HG03521 (cell line): ENCODE measurements around the gene NTHL1.
A peak's percentile ranks its signal among the peaks of the same experiment; 100 is the strongest.

Experiments used
- ATAC-seq: cut with Tn5 transposase; IDR thresholded peaks from one replicate; pipeline ENCODE4 v1.9.1; 2021; ENCODE audit warnings: mild to moderate bottlenecking, moderate library complexity; ENCODE audit not compliant: unreplicated experiment

The NTHL1 gene

GRCh38 chr16:2047330-2048115 is at the start of gene NTHL1, which contains the start of gene TSC2:
Gene NTHL1, minus strand, starts transcription at chr16:2047834. Its CDS starts 11 bp downstream, at chr16:2047823.
Gene TSC2, plus strand, starts transcription at chr16:2047985. Its CDS starts 631 bp downstream, at chr16:2048616.
- peak; percentile 89 for ATAC-seq

- ATAC-seq, result no peak
Observed at GRCh38 chr16:2096853-2097595, 49.4 kb upstream of the NTHL1 start.

- no peak for ATAC-seq
Observed at GRCh38 chr16:2095918-2096582, 48.4 kb upstream of the NTHL1 start.

- no peak for ATAC-seq
Observed at GRCh38 chr16:2095315-2095853, 47.8 kb upstream of the NTHL1 start.

GRCh38 chr16:2093793-2094192 is 46.2 kb upstream of the NTHL1 start:
- ATAC-seq, result no peak

- ATAC-seq, result no peak
Observed at GRCh38 chr16:2092866-2093265, 45.2 kb upstream of the NTHL1 start.

- ATAC-seq, result no peak
Observed at GRCh38 chr16:2092256-2092620, 44.6 kb upstream of the NTHL1 start.

GRCh38 chr16:2091547-2092255 is 44.1 kb upstream of the NTHL1 start:
- no peak for ATAC-seq

- no peak for ATAC-seq
Observed at GRCh38 chr16:2090777-2091546, 43.3 kb upstream of the NTHL1 start.

- ATAC-seq, result no peak
Observed at GRCh38 chr16:2090481-2090776, 42.8 kb upstream of the NTHL1 start.

- no peak for ATAC-seq
Observed at GRCh38 chr16:2089706-2090480, 42.3 kb upstream of the NTHL1 start.

- ATAC-seq, result no peak
Observed at GRCh38 chr16:2088759-2089358, 41.2 kb upstream of the NTHL1 start.

- no peak for ATAC-seq
Observed at GRCh38 chr16:2087748-2088631, 40.4 kb upstream of the NTHL1 start.

- no peak for ATAC-seq
Observed at GRCh38 chr16:2086812-2087747, 39.4 kb upstream of the NTHL1 start.

GRCh38 chr16:2086106-2086742 is 38.6 kb upstream of the NTHL1 start:
- ATAC-seq, result no peak

GRCh38 chr16:2085669-2086068 is 38.0 kb upstream of the NTHL1 start:
- ATAC-seq, result no peak
